Brain microvascular endothelial cell (primary cell): ENCODE data around the gene GJA3.

ENCODE experiments used
- DNase-seq: peaks from one replicate; pipeline ENCODE4 v3.0.0-alpha.2; 2020
- H3K27ac ChIP-seq: fragments of 250-450 bp; sonication (Bioruptor Pico); 2 replicates; pipeline ENCODE4 v1.5.1; 2020; ENCODE audit warnings: mild to moderate bottlenecking, moderate library complexity
- H3K27me3 ChIP-seq: fragments of 250-450 bp; sonication (Bioruptor Pico); replicated peaks from 2 replicates; pipeline ENCODE4 v1.5.1; 2020; ENCODE audit warnings: mild to moderate bottlenecking
- H3K36me3 ChIP-seq: fragments of 250-450 bp; sonication (Bioruptor Pico); replicated peaks from 2 replicates; pipeline ENCODE4 v1.5.1; 2020; ENCODE audit warnings: mild to moderate bottlenecking
- H3K4me3 ChIP-seq: 2 replicates; pipeline ENCODE4 v1.5.1; 2011; ENCODE audit warnings: low read depth, mild to moderate bottlenecking, control low read depth, low read length, moderate library complexity
- in situ Hi-C: cut with HindIII; loops from 2 replicates; pipeline ENCODE4 v1.10.0; 2017; ENCODE audit warnings: low sequenced_read_pairs, low pct_ligation_motif_present
- TF ChIP-seq, protein P1 (sequence below): IDR thresholded peaks from 2 replicates; pipeline ENCODE4 v1.5.1; 2011; ENCODE audit warnings: low read depth, mild to moderate bottlenecking, moderate library complexity, low read length, control low read depth, inconsistent platforms; ENCODE audit errors: missing control alignments

Gene GJA3

DNA sequence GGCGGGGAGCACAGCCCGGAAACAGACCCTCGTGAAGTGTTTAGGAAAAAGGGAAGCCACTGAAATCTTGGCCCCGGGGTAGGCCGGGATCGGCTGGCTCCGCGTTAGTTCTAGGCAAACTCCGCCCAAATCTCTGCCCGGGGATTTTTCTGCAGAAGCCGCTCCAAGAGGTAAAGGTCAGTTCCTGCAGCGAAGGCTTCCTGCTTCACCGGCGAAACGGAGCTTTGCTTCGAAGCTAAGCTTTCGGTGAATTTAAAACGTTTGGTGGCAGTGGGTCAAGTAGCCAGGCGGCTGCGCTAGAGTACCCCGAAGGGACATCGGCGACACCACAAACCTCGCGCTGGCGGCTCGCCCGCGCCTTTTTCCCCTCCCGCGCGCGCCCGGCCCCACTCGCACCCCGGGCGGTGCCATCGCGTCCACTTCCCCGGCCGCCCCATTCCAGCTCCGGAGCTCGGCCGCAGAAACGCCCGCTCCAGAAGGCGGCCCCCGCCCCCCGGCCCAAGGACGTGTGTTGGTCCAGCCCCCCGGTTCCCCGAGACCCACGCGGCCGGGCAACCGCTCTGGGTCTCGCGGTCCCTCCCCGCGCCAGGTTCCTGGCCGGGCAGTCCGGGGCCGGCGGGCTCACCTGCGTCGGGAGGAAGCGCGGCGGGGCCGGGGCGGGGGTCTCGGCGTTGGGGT is 31.4 kb upstream of the GJA3 start:
- H3K4me3 ChIP-seq = peak overlapping the region; percentile 37
- no peaks in the 10 kb centered on the region for H3K36me3 ChIP-seq
- TF ChIP-seq, protein P1, sequence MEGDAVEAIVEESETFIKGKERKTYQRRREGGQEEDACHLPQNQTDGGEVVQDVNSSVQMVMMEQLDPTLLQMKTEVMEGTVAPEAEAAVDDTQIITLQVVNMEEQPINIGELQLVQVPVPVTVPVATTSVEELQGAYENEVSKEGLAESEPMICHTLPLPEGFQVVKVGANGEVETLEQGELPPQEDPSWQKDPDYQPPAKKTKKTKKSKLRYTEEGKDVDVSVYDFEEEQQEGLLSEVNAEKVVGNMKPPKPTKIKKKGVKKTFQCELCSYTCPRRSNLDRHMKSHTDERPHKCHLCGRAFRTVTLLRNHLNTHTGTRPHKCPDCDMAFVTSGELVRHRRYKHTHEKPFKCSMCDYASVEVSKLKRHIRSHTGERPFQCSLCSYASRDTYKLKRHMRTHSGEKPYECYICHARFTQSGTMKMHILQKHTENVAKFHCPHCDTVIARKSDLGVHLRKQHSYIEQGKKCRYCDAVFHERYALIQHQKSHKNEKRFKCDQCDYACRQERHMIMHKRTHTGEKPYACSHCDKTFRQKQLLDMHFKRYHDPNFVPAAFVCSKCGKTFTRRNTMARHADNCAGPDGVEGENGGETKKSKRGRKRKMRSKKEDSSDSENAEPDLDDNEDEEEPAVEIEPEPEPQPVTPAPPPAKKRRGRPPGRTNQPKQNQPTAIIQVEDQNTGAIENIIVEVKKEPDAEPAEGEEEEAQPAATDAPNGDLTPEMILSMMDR = no peak
- H3K27ac ChIP-seq = no peak overlapping the region
- in situ Hi-C loops = loop anchor here (25.0 kb wide), 1 partner anchor 220 kb away; no protein-coding TSS in a partner anchor
- no peak for DNase-seq
- H3K27me3 ChIP-seq = peaks cover 58% of the 10 kb centered on the region

DNA sequence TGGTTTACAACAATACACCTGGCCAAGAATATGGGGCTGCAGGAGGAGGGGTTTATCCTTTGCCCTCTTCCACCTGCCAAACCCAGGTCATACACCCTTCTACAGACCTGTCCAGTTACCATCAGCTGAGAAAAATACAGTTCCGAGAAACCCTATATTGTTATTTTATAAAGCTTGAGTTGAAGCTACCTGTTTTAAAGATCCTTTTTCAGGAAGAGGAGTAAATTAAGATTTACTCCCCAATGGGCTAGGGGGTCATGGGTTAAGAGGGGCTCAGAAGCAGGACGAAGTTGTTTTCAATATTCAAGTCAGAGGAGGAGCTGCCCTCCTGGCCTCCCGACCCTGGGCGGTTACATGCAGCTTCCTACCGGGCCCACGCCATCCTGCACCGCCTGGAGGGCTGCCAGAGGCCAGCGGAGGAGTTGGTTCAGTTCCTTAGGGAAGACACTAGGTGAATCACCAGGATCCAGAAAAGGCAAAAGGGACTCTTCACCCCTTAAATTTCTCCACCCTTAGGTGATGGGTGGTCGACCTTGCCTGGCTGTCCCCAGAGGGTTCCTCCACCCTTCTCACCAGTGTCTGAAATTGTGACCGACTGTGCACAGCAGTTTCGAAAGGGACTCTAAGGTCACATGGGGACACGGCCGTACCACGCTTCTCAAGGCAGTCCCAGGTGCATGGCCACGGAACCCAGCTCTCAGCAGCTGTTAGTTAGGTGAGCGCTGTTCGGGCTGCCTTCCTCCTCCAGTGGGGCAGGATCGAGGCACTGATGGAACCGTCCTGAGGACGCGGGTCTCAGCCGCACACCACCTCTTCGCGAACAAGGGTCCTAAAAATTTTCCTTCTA is 30.7 kb upstream of the GJA3 start:
- TF ChIP-seq, protein P1 = no peak
- Histone ChIP-seq H3K36me3 (no peaks in the 10 kb centered on the region), H3K4me3 (peak overlapping the region; percentile 37), H3K27ac (no peak overlapping the region), H3K27me3 (peaks cover 51% of the 10 kb centered on the region)
- in situ Hi-C loops = loop anchor here (25.0 kb wide), 1 partner anchor 221 kb away; no protein-coding TSS in a partner anchor
- DNase-seq = no peak

DNA sequence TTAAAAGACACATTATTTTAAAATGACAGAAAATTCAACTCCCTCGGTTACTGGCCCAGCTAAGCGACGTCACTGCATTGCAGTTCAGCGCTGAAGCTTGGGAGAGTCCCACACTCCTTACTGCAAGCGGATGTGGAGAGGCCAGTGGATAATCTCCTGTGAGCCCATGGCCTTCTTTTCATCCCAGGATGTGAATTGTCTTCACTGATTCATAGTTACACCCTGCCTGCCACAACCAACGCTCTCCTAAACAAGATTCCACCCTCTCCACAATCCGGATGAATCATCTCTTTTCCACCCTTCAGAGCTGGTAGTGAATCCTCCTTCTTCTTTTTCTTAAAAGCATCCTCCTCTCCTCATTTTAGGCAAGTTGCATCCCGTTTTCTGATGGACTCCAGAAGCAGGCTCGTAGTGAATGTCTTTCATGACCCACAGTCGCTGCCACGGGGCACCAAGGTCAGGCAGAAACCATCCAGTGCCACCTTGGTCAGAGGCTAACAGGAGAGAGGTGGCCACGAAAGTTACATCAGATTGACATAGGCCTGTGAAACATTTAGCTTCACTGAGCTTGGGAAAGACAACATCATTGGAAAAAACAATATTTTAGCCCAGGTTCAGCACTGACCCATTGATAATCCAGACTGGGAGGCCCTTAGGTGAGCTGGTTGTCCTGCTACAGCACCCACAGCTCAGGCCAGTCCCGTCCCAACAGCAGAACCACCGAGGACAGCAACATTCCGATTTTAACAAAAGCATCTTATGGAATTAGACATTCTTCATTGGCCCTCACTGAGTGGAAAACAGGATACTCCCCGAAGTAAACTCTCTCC is 29.8 kb upstream of the GJA3 start:
- TF ChIP-seq, protein P1 = no peak
- no peak overlapping the region for H3K27ac ChIP-seq
- peak; percentile 36 for DNase-seq
- in situ Hi-C loops = loop anchor here (25.0 kb wide), 1 partner anchor 222 kb away; no protein-coding TSS in a partner anchor
- peaks cover 45% of the 10 kb centered on the region for H3K27me3 ChIP-seq
- no peaks in the 10 kb centered on the region for H3K36me3 ChIP-seq
- no peak overlapping the region for H3K4me3 ChIP-seq

DNA sequence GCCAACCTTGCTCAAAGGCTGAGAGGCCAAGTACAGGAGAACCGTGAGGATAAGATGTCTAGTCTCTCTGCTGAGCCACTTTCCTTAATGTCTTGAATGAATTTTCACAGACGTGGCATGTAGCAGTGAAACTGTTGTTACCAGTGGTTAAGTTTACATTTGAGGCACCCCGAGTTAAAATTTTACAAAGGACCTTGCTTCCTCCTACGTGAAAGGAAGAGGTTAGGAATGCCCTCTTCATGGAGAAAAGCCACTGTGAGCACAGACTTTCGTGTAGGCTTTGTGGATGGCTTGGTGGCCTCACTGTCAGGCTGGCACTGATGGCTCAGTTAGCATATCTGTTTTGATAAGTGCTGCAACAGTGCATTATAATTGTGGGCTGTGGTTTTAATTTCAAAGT is 29.2 kb upstream of the GJA3 start:
- H3K27ac ChIP-seq = no peak overlapping the region
- no peaks in the 10 kb centered on the region for H3K36me3 ChIP-seq
- no peak overlapping the region for H3K4me3 ChIP-seq
- TF ChIP-seq, protein P1 = no peak
- H3K27me3 ChIP-seq = peaks cover 38% of the 10 kb centered on the region
- in situ Hi-C loops = loop anchor here (25.0 kb wide), 1 partner anchor 222 kb away; no protein-coding TSS in a partner anchor
- DNase-seq = no peak

DNA sequence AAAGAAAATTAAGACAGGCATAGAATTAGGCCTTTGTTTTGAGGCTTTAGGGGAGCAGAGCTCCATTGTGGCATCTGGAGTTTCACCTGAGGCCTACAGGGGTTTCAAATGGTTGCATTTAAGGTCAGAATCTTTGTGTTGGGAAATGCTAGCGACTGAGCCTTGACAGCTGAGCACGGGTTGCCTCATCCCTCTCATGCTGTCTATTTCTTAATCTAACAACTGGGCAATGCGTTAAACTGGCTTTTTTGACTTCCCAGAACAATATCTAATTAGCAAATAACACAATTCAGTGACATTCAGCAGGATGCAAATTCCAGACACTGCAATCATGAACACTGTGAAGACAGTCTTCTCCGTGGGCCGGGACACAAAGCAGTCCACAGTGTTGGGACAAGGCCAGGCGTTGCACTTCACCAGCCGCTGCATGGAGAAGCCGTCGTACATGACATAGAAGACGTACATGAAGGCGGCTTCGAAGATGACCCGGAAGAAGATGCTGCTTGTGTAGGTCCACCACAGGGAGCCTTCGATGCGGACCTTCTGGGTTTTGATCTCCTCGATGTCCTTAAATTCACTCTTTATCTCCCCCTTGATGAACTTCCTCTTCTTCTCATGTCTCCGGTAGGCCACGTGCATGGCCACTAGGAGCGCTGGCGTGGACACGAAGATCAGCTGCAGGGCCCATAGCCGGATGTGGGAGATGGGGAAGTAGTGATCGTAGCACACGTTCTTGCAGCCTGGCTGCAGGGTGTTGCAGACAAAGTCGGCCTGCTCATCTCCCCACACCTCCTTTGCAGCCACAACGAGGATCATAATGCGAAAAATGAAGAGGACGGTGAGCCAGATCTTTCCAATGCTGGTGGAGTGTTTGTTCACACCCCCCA is 28.1 kb upstream of the GJA3 start:
- H3K27ac ChIP-seq = no peak overlapping the region
- H3K36me3 ChIP-seq = no peaks in the 10 kb centered on the region
- peaks cover 34% of the 10 kb centered on the region for H3K27me3 ChIP-seq
- DNase-seq = no peak
- in situ Hi-C loops = loop anchor here (25.0 kb wide), 1 partner anchor 223 kb away; no protein-coding TSS in a partner anchor
- TF ChIP-seq, protein P1 = peak; percentile 26
- H3K4me3 ChIP-seq = no peak overlapping the region
